ENCODE results near the gene CLIP2.
A peak's percentile ranks its signal among the peaks of the same experiment; 100 is the strongest.
"Not testable (repeated sequence)": the region's sequence is repeated elsewhere in the genome, so short reads cannot be mapped to it uniquely, and the experiment has no call there.

CLIP2 gene

DNA sequence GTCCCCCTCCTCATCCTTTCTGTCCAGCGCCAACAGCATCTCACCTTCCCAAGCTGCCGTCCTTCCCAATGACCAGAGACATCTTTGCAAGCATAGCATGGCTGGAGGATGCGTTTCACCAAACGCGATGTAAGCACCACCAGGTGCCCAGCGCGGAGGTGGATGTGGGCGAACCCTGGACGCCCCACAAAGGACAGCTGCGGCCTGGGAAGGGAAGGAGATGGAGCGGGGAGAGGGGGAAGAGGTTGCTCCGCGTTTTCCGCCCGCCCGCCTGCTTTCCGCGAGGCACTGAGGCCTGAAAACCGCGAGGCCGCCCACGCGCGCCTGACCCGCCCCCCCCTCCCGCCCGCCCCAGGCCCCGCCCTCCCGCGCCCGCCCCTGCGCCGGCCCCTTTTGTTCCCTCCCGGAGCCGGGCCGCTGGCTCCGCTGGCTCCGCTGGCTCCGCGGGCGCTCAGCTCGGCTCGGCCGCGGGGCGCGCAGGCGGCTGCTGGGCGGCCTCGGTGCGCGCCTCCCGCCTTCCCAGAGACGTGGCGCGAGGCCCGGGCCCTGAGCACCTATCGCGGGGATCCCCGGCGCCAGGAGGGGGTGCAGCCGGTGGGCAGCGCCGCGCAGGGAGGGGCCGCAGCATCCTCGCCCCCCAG lies at the start of gene CLIP2:
TSS of gene CLIP2 (plus strand) at position 390 of the 641 bp plus-strand sequence. CDS start 28,140 bp downstream, outside the sequence.
- peak; percentile 78 for DNase-seq

DNA sequence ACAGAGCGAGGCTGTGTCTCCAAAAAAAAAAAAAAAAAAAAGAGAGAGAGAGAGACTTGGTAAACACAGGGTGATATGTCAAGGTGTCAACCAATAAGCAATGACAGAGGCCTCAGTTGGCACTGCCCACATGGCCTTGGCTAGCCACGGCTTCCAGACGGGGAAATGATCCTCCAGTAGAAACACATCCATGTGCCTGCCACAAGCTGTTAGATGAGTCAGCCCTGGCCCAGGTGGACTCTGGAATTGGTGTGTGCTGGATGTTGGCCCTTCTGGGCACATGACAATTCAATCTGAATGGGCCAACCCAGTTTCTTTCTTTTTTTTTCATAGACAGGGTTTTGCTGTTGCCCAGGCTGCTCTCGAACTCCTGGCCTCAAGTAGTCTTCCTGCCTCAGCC lies 48.7 kb upstream of the CLIP2 start:
- no peak for DNase-seq

DNA sequence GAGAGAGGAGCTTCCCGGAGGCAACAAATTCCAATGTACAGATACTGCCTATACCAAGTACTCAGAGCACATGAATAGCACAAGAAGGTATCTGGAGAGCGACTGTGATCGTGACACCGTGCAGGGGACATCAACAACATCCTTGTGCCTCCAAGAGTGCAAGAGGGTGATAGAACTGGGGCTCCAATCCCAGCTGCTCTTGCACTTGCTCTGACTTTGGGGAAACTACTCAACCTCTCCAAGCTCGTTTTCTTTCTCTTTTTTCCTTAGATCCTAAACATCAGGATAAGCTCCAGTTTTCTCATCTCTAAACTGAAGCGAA lies 47.1 kb upstream of the CLIP2 start:
- DNase-seq = no peak

DNA sequence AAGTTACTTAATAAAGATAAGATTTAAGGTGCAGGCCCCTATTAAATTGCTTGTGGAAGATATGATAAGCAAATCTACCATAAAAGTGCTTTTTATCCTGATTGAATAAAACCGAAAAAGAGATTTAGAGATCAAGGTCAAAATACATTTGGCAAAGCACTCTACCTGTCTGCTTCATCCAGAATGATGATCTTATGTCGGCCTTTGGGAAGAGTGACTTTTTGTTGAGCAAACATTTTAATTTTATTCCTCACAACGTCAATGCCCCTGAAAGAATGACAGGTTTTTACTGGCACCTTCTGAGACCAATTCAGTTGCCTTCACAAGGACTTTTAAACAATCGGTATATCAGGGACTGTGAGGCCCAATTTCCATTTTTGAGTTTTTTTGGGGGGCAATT lies 42.7 kb upstream of the CLIP2 start:
- DNase-seq = no peak

DNA sequence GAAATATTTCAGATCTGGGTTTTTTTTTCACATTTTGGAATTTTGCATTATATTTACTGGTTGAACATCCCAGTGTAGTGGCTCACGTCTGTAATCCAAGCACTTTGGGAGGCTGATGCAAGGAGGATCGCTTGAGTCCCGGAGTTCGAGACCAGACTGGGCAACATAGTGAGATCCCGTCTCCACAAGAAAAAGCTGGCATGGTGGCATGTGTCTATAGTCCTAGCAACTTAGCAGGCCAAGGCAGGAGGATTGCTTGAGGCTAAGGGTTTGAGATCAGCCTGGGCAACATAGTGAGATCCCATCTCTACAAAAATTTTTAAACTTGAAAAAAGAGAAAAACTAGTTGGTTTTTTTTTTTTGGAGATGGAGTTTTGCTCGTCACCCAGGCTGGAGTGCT lies 41.1 kb upstream of the CLIP2 start:
- no peak for DNase-seq

DNA sequence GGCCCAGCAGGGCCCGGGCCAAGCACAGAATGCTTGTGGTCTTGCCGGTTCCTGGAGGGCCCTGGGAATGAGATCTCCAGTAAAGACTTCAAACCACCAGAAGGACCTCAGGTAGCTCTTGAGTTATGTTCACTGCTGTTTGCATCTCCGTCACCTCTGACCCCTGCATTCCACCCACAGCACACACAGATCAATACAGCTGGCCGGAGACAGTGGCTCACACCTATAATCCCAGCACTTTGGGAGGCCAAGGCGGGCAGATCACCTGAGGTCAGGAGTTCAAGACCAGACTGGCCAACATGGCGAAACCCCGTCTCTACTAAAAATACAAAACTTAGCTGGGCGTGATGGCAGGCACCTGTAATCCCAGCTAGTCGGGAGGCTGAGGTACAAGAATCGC lies 40.1 kb upstream of the CLIP2 start:
- not testable (repeated sequence) for DNase-seq

DNA sequence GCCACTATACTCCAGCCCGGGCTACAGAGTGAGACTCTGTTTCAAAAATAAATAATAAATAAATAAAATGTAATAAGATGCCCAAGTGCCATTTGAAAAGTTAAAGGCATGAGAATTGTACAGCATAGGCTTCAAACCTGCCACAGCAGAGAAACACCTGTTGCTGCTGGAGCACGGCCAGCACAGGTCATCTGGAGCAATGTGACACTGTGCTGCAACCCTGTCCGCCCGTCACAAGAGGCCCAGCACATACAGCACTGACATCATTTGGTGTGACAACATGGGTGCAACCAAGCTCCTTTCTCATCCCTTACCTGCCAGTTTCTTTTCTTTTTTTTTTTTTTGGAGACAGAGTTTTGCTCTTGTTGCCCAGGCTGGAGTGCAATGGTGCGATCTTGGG lies 36.3 kb upstream of the CLIP2 start:
- no peak for DNase-seq

DNA sequence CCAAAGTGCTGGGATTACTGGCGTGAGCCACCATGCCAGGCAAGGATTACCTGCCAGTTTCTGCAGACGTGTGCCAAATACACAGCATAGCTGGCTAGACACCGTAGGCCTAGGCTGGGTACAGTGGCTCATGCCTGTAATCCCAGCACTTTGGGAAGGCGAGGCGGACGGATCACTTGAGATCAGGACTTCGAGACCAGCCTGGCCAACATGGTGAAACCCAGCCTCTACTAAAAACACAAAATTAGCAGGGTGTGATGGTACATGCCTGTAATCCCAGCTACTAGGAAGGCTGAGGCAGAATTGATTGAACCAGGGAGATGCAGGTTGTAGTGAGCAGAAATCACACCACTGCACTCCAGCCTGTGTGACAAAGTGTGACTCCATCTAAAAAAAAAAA lies 35.9 kb upstream of the CLIP2 start:
- DNase-seq = no peak

DNA sequence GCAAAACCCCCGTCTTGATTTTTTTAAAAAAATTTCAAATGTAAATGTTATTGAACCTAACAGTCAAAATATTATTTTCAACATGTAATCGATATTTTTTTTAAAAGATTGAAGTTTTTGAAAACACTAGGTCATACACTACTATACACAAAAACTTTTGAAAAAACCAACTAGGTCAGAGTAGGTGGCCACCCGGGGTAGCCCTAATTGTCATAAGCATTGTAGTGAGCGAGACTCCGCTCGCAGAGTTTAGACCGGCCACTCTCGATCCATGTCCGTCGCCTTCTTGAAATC lies 35.4 kb upstream of the CLIP2 start:
- no peak for DNase-seq

DNA sequence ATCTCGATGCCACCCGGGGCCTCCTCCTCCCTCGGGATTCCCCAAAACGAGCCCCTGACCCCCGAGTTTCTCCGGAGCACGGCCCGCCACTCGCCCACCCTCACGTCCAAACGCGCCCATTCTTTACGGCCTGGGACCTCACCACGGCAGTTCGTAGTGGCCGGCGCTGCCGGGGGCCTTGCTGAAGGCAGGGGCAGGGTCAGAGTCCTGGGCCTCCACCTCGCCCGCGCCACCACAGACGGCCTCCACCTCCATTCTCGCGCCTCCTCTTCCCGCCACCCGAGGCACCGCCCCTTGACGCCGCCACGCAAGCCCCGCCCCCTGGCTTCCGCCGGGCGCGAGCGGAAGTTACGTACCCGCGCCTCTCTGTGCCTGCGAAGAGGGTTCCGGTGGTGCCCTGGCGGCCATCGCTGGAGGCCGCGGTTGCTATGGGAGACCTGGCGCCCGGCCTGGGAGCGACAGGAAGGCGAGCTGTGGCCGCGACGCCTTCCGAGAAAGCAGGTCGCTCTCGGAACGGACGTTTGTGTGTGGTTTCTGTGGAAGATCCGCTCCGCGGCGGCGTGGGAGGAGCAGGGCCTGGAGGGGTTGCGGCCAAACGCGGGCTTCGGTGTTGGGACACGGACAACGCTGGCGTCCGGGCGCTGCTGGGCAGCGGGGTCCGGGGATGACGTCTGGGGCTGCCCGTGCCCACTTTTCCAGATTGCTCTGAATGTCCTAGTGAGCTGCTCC lies 34.9 kb upstream of the CLIP2 start, which contains the start of gene RFC2:
TSS of gene RFC2 (minus strand) at position 271 of the 729 bp plus-strand sequence. CDS start at position 255, 16 bp downstream.
- peak; percentile 96 for DNase-seq

DNA sequence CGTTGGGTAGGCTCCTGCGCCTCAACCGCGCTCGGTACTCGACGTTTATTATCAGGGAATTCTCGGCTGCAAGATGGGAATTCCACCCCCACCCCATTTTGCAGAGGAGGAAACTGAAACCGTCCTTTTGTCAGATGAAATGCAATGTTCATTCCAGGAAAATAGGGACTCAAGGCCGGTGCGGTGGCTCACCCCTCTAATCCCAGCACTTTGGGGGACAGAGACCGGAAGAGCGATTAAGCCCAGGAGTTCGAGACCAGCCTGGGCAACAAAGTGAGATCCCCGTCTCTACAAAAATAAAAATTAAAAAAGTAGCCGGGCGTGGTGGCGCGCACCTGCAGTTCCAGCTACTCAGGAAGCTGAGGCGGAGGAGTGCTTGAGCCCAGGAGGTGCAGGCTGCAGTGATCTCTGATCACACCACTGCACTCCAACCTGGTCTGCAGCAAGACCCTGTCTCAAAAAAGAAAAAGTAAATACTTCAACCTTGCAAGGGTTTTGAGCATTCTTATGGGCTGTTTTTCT lies 34.3 kb upstream of the CLIP2 start:
- DNase-seq = no peak

DNA sequence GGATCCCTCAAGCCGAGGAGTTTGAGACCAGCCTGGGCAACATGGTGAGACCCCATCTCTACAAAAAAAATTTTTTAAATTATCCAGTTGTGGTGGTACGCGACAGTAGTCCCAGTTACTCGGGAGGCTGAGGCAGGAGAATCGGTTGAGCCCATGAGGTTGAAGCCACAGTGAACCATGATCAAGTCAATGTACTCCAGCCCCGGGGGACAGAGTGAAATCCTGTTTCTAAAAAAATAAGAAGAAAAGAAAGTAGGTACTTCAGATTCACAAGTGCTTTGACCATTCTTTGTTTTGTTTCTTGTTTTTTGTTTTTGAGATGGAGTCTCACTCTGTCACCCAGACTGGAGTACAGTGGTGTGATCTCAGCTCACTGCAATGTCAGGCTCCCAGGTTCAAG lies 33.7 kb upstream of the CLIP2 start:
- not testable (repeated sequence) for DNase-seq

DNA sequence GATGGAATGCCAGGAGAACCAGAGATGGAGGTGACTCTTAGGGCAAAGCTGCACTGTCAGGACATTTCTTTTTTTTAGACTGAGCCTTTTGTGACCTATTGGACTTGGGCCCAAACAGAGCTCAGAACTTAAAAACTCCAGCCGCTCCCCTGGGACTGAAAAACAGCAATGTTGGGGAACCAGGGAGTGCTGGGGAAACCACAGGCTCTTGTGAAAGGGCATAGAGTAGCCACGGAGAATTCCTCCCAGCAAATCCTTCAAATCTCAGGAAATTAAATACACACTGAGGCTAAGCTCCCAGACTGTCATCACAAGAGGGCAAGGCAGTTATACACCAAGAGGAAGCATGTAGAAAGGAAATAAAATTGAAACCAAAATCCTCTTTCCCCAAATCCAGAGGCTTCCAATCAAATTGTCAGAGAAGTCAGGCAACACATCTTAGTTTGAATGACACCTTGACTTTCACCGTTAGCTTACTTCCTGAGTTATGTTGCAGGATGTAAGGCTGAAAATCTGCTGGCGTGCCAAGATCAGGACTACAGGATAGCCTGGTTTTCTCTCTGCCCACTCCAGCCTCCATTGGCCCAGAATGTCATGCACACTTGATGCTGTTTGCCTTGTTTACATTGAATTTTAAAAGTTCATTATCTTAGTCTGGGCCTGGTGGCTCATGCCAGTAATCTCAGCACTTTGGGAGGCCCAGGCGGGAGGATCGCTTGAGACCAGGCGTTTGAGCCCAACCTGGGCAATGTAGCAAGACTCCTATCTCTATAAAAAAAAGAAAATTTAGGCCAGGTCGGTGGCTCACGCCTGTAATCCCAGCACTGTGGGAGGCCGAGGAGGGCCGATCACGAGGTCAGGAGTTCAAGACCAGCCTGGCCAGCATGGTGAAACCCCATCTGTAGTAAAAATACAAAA lies 32.5 kb upstream of the CLIP2 start:
- peak; percentile 34 for DNase-seq

DNA sequence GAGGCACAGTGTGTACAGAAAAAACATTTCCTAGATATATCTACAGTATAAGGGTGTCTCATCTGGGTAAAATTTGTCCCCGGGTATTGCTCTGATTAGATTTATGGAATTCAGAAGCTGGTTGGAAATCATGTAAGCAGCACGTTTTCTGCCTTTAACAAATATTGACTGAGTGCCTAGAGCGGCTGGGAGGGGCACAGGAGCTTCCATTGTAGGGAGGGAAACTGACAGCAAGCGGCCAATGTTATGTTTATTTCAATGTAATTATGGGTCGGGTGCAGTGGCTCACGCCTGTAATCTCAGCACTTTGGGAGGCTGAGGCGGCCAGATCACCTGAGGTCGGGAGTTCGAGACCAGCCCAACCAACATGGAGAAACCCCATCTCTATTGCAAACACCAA lies 30.6 kb upstream of the CLIP2 start:
- no peak for DNase-seq

DNA sequence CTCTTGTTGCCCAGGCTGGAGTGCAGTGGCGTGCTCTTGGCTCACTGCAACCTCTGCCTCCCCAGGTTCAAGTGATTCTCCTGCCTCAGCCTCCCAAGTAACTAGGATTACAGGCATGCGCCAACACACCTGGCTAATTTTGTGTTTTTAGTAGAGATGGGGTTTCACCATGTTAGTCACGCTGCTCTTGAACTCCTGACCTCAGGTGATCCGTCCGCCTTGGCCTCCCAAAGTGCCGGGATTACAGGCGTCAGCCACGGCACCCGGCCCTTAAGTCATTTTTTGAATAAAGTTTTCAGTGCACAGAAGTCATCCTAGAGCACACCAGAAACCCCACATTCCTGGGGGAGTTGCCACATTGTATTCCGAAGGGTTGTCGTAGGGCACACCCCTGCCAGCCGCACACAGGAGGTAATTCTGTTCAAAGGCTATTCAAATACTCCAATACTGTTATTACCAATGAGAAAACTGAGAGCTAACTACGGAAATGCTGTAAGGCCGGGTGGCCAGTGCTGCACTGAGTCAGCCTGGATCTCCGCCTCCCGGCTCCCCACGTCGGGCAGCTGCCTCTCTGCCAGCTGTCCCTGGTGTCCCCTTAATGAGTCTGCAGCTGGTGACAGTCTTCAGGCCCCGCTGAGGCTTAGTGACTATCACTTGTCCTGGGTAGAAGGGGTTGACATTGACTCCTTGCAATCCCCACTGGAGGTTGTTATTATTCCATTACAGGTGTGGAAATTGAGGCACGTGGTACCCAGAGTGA lies 26.4 kb upstream of the CLIP2 start:
- no peak for DNase-seq

DNA sequence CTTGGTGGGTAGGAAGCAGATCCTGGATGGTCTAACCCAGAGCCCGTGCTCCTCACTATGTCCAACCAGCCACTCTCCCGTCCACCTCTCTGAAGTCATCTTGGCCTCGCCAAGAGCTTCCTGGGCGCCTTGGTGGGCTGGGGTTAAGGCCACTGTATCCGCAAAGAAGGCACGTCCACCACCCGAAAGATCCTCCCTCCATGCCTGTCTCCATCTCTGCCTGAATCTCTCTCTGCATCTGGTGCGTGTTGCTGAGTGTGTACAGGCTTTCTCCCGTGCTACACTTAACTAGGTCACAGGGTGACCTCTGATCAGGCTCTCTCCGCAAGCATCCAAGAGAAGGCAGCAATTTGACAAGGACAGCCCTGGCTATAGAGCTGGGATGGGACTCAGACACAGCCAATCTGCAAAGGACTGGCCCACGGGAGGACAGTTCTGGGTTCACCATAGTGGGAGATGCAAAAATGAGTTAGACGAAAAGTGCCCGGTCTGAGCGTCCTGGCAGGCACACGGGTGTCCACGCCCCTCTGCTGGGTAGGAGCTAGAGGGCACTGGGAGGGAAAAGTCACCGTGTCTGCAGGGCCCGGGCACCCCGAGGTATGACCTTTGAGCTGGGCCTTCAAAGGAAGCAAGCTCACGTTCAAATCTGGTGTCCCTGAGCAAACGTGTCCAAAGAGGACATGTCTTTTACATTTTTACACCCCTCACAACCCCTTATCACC lies 25.6 kb upstream of the CLIP2 start:
- DNase-seq = no peak

DNA sequence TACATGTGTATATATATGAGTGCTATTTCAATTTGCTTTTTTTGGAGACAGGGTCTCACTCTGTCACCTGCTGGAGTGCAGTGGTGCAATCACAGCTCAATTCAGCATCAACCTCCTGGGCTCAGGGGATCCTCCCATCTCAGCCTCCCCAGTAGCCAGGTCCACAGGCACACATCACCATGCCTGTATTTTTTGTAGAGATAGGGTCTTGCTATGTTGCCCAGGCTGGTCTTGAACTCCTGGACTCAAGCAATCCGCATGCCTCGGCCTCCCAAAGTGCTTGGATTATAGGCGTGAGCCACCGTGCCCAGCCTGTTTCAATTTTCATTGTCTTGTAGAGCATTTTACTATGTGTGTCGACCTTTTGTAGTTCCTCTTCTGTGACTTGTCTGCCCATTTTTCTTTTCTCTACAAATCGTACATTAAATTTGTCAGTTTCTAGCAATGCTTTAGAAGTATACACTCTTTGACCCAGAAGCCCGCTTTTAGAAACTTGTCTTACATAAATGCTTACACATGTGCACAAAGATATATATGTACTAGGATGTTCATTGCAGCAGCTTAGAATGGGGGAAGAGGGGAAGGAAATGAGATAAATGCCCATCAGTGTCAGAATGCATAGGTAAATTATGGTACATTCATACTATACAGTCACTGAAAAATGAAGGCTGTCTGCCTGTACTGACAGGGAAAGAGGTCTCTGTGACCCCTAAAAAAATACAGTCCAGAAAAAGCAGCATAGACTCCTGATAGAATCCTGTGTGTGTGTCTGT lies 22.8 kb upstream of the CLIP2 start:
- no peak for DNase-seq

DNA sequence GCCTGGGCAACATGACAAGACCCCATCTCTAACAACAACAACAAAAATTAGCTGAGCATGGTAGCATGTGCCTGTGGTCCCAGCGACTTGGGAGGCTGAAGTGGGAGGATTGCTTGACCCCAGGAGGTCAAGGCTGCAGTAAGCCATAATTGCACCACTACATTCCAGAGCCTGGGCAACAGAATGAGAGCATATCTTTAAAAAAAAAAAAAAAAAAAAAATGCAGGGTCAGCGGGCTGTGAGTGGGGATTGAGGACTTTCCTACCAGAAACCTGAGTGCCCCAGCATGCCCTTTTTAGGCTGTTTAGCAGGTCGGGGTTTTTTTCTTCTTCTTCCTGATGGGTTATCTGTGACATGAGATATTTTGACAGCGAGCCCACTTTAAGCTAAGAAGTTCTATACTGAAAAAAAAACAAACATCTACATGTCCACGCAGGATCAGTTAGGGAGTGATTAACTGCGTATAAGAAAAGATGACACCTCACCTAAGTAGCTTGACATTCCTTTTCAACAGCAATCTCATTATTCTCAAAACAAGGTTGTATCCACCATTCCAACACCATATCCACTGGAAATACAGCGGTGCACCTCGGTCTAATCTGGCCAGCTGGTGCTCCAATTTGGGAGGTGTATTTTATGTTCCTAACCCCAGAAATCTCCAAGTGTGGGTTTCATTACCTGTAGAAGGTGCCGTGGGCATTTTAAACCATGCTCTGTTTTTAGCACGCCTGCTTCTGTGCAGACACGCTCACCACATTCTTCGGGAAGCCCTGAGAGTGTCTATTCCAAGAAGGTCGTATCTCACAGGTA lies 21.2 kb upstream of the CLIP2 start:
- no peak for DNase-seq

DNA sequence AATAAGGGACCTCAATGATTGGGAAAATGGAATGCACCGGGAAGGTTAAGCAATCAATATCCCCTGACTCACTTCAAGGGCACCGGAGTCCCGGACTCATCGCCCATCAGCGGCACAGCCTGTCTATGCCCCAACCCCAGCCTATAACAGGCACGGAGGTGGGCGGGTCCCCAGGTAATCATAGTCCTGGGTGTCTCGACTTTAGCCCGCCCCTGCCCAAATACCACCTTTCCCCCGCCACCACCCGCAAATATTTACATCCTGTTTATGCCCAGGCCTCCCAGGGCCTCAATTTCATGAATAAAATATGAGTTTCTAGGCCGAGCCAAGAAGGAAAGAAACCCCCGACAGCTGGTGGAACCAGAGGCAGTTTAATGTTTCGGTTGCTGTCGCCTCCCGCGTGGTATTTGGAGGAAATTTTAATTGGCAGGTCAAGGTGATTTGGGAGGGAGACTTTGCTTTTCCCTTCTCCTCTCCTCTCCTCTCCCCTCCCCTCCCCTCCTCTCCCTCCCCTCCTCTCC lies 19.4 kb upstream of the CLIP2 start:
- peak; percentile 69 for DNase-seq

DNA sequence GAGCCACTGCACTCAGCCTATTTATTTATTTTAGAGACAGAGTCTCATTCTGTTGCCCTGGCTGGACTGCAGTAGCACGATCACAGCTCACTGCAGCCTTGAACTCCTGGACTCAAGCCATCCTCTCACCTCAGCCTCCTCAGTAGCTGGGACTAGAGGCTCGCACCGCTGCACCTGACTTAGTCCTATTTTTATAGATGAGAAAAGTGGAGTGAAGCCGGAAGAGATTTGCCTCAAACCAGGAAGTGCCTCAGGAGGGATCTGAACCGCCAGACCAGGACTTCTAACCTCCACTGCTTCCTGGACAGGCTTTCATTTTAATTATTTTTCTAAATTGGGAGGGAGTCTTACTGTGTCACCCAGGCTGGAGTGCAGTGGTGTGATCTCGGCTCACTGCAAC lies 17.5 kb upstream of the CLIP2 start:
- DNase-seq = no peak

Data from EL (cell line).